OCI-LY7 (cell line): Measurements from ENCODE around the gene YAF2.

Experiments used
- CTCF ChIP-seq: fragments of 200-600 bp; sonication (generic); conservative IDR thresholded peaks from 2 replicates; pipeline ENCODE4 v1.5.1; 2014; ENCODE audit warnings: mild to moderate bottlenecking, antibody characterized with exemption, low read length, moderate library complexity, mixed read lengths
- EZH2phosphoT487 ChIP-seq: fragments of 200-600 bp; sonication (generic); IDR thresholded peaks from 2 replicates; pipeline ENCODE4 v1.6.1; 2018; ENCODE audit warnings: low read depth, borderline replicate concordance, mild to moderate bottlenecking, mixed run types, antibody characterized with exemption, low read length, moderate library complexity, mixed read lengths

GRCh38 chr12:42192258-42192657, 45.8 kb downstream of the YAF2 start:
- no peak for TF ChIP-seq CTCF
- TF ChIP-seq EZH2phosphoT487: no peak
